ENCODE data around the gene MAP3K7. TPM values are rescaled to one million over a fixed set of nuclear protein-coding genes. Genes with fewer than 3 reads are reported as not detected.

The MAP3K7 gene
- total and polyA plus RNA-seq, 2 of the 13 experiments (the other 11 are each of a cell fraction or from before 2014, with no cell fraction given) = 24.1 to 24.4 TPM

GRCh38 chr6:90502381-90502780 is 84.5 kb downstream of the MAP3K7 start:
- ChIA-PET CTCF (ENCODE audit: low intra/inter-chr PET ratio, low total read pairs) (no interaction called here), POLR2A (no interaction called here)
- H3K79me2 ChIP-seq (ENCODE audit: insufficient read depth, low read length) = no peaks in the 10 kb centered on the region
- no peak; the same call in 2 of the 3 replicates for ATAC-seq
- no peak for DNase-seq (ENCODE audit: low spot score)
- in situ Hi-C loops (cut with HindIII; ENCODE audit: extremely low pct_ligation_motif_present, low pct_unique_long_range_greater_than_20kb) = no loop called here
- BruUV-seq (replicated peaks) = TSS peak; percentile 45
- TF ChIP-seq WIZ (CRISPR knock-in tag; IDR thresholded peaks at IDR 0.05) (no peak), RFX1 (IDR thresholded peaks at IDR 0.05) (no peak), ZNF761 (CRISPR knock-in tag; conservative IDR thresholded peaks at IDR 0.05) (0 out of 2 replicates have a peak, but pooled peaks have one; percentile 6), ADNP (CRISPR knock-in tag; IDR thresholded peaks at IDR 0.05) (no peak)
- no peak for FAIRE-seq
- H3K4me3 ChIP-seq (replicated peaks in 1 of 3; ENCODE audit: insufficient read depth in 1 of 3, low read depth in 2 of 3, low read length in 3 of 3) = no peak overlapping the region; a peak in 1 of 6 replicates
- no peaks in the 10 kb centered on the region for H3K9me3 ChIP-seq (ENCODE audit: low read length)
- no peaks in the 10 kb centered on the region for H3K36me3 ChIP-seq (replicated peaks in 1 of 2; ENCODE audit: control insufficient read depth in 1 of 2, insufficient read depth in 2 of 2, low read length in 2 of 2)
- no peak overlapping the region for H2AFZ ChIP-seq (ENCODE audit: low read length)
- intact Hi-C loops (cut with micrococcal nuclease; ENCODE audit: unreplicated experiment) = loop anchor here (2.0 kb wide), 1 partner anchor 84 kb away; the partner anchor contains the start of gene MAP3K7
- H4K20me1 ChIP-seq (ENCODE audit: insufficient read depth, low read length) = no peaks in the 10 kb centered on the region
- peak overlapping the region; percentile 77 for H3K27ac ChIP-seq (ENCODE audit: extremely low read length, insufficient read depth, low read length)
- 85% methylated on average over 3 of the region's 3 CpGs for WGBS (ENCODE audit: low lambda C conversion rate)
- peaks cover 24% of the 10 kb centered on the region for H3K4me1 ChIP-seq (ENCODE audit: insufficient read depth, low read length)
- peak overlapping the region; percentile 26 for H3K4me2 ChIP-seq (ENCODE audit: low read depth, low read length)
- no peaks in the 10 kb centered on the region for H3K27me3 ChIP-seq (ENCODE audit: control insufficient read depth in 1 of 2, insufficient read depth in 2 of 2, low read length in 2 of 2)
- no peak overlapping the region for H3K9ac ChIP-seq (ENCODE audit: insufficient read depth, low read depth, low read length)

- 94% methylated on average over 9 of the region's 9 CpGs for WGBS (ENCODE audit: low lambda C conversion rate)
- BruUV-seq (replicated peaks) = no TSS peak
- POLR2A ChIA-PET = no interaction called here
Observed at GRCh38 chr6:90500458-90500857, 86.4 kb downstream of the MAP3K7 start.

More at GRCh38 chr6:90500458-90500857, 86.4 kb downstream of the MAP3K7 start:
- Histone ChIP-seq H3K79me2 (ENCODE audit: insufficient read depth, low read length) (no peaks in the 10 kb centered on the region), H3K9ac (ENCODE audit: insufficient read depth, low read depth, low read length) (no peak overlapping the region), H3K4me1 (ENCODE audit: insufficient read depth, low read length) (peaks cover 24% of the 10 kb centered on the region), H3K27ac (ENCODE audit: extremely low read length, insufficient read depth, low read length) (no peak overlapping the region), H4K20me1 (ENCODE audit: insufficient read depth, low read length) (no peaks in the 10 kb centered on the region), H2AFZ (ENCODE audit: low read length) (no peak overlapping the region), H3K9me3 (ENCODE audit: low read length) (no peaks in the 10 kb centered on the region), H3K4me3 (replicated peaks in 1 of 3; ENCODE audit: insufficient read depth in 1 of 3, low read depth in 2 of 3, low read length in 3 of 3) (no peak overlapping the region), H3K36me3 (replicated peaks in 1 of 2; ENCODE audit: control insufficient read depth in 1 of 2, insufficient read depth in 2 of 2, low read length in 2 of 2) (no peaks in the 10 kb centered on the region), H3K27me3 (ENCODE audit: control insufficient read depth in 1 of 2, insufficient read depth in 2 of 2, low read length in 2 of 2) (no peaks in the 10 kb centered on the region), H3K4me2 (ENCODE audit: low read depth, low read length) (no peak overlapping the region)
- FAIRE-seq (no peak), ATAC-seq (no peak), DNase-seq (ENCODE audit: low spot score) (no peak)
- in situ Hi-C loops (cut with HindIII; ENCODE audit: extremely low pct_ligation_motif_present, low pct_unique_long_range_greater_than_20kb) (no loop called here), intact Hi-C loops (cut with micrococcal nuclease; ENCODE audit: unreplicated experiment) (no loop called here)
- TF ChIP-seq MTF1 (CRISPR knock-in tag; IDR thresholded peaks at IDR 0.05) = no peak
- CTCF ChIA-PET (ENCODE audit: low intra/inter-chr PET ratio, low total read pairs) = no interaction called here
